ENCODE data around the gene KARS1. TPM values are rescaled to one million over a fixed set of nuclear protein-coding genes. Genes with fewer than 3 reads are reported as not detected.

Gene KARS1
- 136 TPM for polyA plus RNA-seq (2013, experiment 1 of 2; ENCODE audit: insufficient read length)
- 141 TPM for polyA plus RNA-seq (2013, experiment 2 of 2; ENCODE audit: insufficient read length)

GRCh38 chr16:75647492-75648264 lies at the start of gene KARS1, which contains the start of gene TERF2IP:
Gene KARS1, minus strand, starts transcription at chr16:75647665. Its CDS starts 26 bp downstream, at chr16:75647639.
Gene TERF2IP, plus strand, starts transcription at chr16:75647773. Its CDS starts 110 bp downstream, at chr16:75647883.
- DNase-seq, result peak; percentile 94

GRCh38 chr16:75695708-75696107 lies 48.2 kb upstream of the KARS1 start:
- DNase-seq, result no peak

GRCh38 chr16:75687361-75687760 lies 39.9 kb upstream of the KARS1 start:
- no peak for DNase-seq

GRCh38 chr16:75682308-75682707 lies 34.8 kb upstream of the KARS1 start:
- DNase-seq, result no peak

- no peak for DNase-seq
Measured at GRCh38 chr16:75679366-75679765, 31.9 kb upstream of the KARS1 start.

GRCh38 chr16:75676909-75677308 lies 29.4 kb upstream of the KARS1 start, which contains the start of gene CPHXL2:
Gene CPHXL2, minus strand, starts transcription at chr16:75677009. Its CDS starts 10 bp downstream, at chr16:75676999.
- DNase-seq, result no peak

- no peak for DNase-seq
Measured at GRCh38 chr16:75667503-75667902, 20.0 kb upstream of the KARS1 start.

GRCh38 chr16:75660726-75661302 lies 13.3 kb upstream of the KARS1 start:
- DNase-seq, result no peak

- no peak for DNase-seq
Measured at GRCh38 chr16:75660321-75660720, 12.9 kb upstream of the KARS1 start.

GRCh38 chr16:75658175-75658574 lies 10.7 kb upstream of the KARS1 start:
- no peak for DNase-seq

- DNase-seq, result peak; percentile 87
Measured at GRCh38 chr16:75653922-75654321, 6.5 kb upstream of the KARS1 start.

- DNase-seq, result peak; percentile 73
Measured at GRCh38 chr16:75648265-75649076, 1.0 kb upstream of the KARS1 start.

GRCh38 chr16:75647112-75647491 lies 363 bp downstream of the KARS1 start:
- no peak for DNase-seq

- no peak for DNase-seq
Measured at GRCh38 chr16:75644240-75645012, 3.0 kb downstream of the KARS1 start.

GRCh38 chr16:75640598-75640997 lies 6.9 kb downstream of the KARS1 start:
- no peak for DNase-seq

GRCh38 chr16:75635036-75635435 lies 12.4 kb downstream of the KARS1 start:
- DNase-seq, result no peak

GRCh38 chr16:75632857-75633256 lies 14.6 kb downstream of the KARS1 start:
- no peak for DNase-seq

GRCh38 chr16:75630052-75630451 lies 17.4 kb downstream of the KARS1 start:
- DNase-seq, result no peak

- DNase-seq, result no peak
Measured at GRCh38 chr16:75629132-75629531, 18.3 kb downstream of the KARS1 start.

- DNase-seq, result no peak
Measured at GRCh38 chr16:75628351-75628750, 19.1 kb downstream of the KARS1 start.

- DNase-seq, result no peak
Measured at GRCh38 chr16:75627851-75628250, 19.6 kb downstream of the KARS1 start.

- DNase-seq, result no peak
Measured at GRCh38 chr16:75626806-75627205, 20.7 kb downstream of the KARS1 start.
